K562 (cell line): ENCODE results near the gene RNF43. TPM values are rescaled to one million over a fixed set of nuclear protein-coding genes. Genes with fewer than 3 reads are reported as not detected.

Experiments
- ATAC-seq: fragments of 200-7000 bp; cut with Tn5 transposase; 3 replicates; pipeline ENCODE4 v1.9.1; 2020; ENCODE audit warnings: moderate library complexity
- BruUV-seq: library from RNA; stranded (reverse); fragments of 400-500 nt; replicated peaks from 2 replicates; lab custom pipeline; 2021; lab: Mats Ljungman, UMichigan
- CTCF ChIA-PET: fragments of 300-600 bp; formaldehyde crosslinking; extraction: SDS; loops from one replicate; lab custom pipeline; 2021; ENCODE audit warnings: low intra/inter-chr PET ratio; lab: Yijun Ruan, JAX
- POLR2A ChIA-PET: fragments of 300-600, 350-650 bp; sonication (Branson Sonifier 250); formaldehyde crosslinking; extraction: SDS; loops from one replicate; lab custom pipeline; 2021; ENCODE audit warnings: antibody characterized with exemption, inconsistent platforms; lab: Yijun Ruan, JAX
- DNase-seq, 4 experiments: peaks; one replicate each; pipeline versions ENCODE4 v3.0.0 to v3.0.0-alpha.2; 2011 to 2018; ENCODE audit warnings: low spot score in 3 of 4, mixed read lengths in 3 of 4; ENCODE audit errors: extremely low read depth in 1 of 4
- FAIRE-seq: peaks from 2 replicates; lab custom pipeline; 2011; peaks lifted over from hg19 to GRCh38; lab: Jason Lieb, UNC
- H2AFZ ChIP-seq: 2 replicates; pipeline ENCODE4 v1.6.0; 2011; ENCODE audit warnings: low read depth, low read length, control low read depth, inconsistent platforms
- H3K27ac ChIP-seq: fragments of 200-600 bp; 3 replicates; pipeline ENCODE4 v1.8.0; 2011; ENCODE audit warnings: low read depth, mild to moderate bottlenecking, control low read depth, inconsistent platforms, low read length, moderate library complexity, mixed read lengths; ENCODE audit errors: extremely low read depth
- H3K27me3 ChIP-seq, 2 experiments: fragments of 300-600 bp in 1 of 2; 2 replicates in 1 of 2; 3 replicates in 1 of 2; pipeline versions ENCODE4 v1.6.0 to v1.8.0; 2011; ENCODE audit warnings: inconsistent platforms in 2 of 2, low read length in 2 of 2, mild to moderate bottlenecking in 1 of 2, mixed read lengths in 1 of 2, moderate library complexity in 1 of 2; ENCODE audit not compliant: control insufficient read depth in 2 of 2, insufficient read depth in 2 of 2
- H3K36me3 ChIP-seq: fragments of 300-600 bp; 3 replicates; pipeline ENCODE4 v1.8.0; 2011; ENCODE audit warnings: mild to moderate bottlenecking, low read length, inconsistent platforms; ENCODE audit not compliant: control insufficient read depth, insufficient read depth
- H3K4me1 ChIP-seq, 2 experiments: fragments of 200-600 bp in 1 of 2; replicated peaks in 1 of 2; 2 replicates in 1 of 2; 3 replicates in 1 of 2; pipeline versions ENCODE4 v1.5.1 to v1.8.0; 2011; ENCODE audit warnings: inconsistent platforms in 2 of 2, low read length in 2 of 2, mild to moderate bottlenecking in 1 of 2, mixed read lengths in 1 of 2, moderate library complexity in 1 of 2; ENCODE audit not compliant: control insufficient read depth in 2 of 2, insufficient read depth in 2 of 2
- H3K4me2 ChIP-seq: 2 replicates; pipeline ENCODE4 v1.6.1; 2011; ENCODE audit warnings: low read length, control low read depth, inconsistent platforms, mixed read lengths; ENCODE audit not compliant: insufficient read depth
- H3K4me3 ChIP-seq: fragments of 200-600 bp; sonication (generic), shearing (Covaris generic); 2 replicates; pipeline ENCODE4 v1.5.1; 2016; ENCODE audit warnings: control low read depth, inconsistent platforms
- H3K79me2 ChIP-seq: fragments of 200-600 bp; 3 replicates; pipeline ENCODE4 v1.8.0; 2011; ENCODE audit warnings: low read length, inconsistent platforms; ENCODE audit not compliant: control insufficient read depth, insufficient read depth
- H3K9ac ChIP-seq, 2 experiments: 2 replicates each; pipeline versions ENCODE4 v1.6.0 to v1.6.1; 2011; ENCODE audit warnings: low read depth in 2 of 2, low read length in 2 of 2, control low read depth in 1 of 2, inconsistent platforms in 1 of 2, mild to moderate bottlenecking in 1 of 2, mixed read lengths in 1 of 2; ENCODE audit not compliant: insufficient read depth in 1 of 2
- H3K9me1 ChIP-seq: one replicate; pipeline ENCODE4 v1.6.0; 2011; ENCODE audit warnings: inconsistent platforms, mild to moderate bottlenecking, low read length, moderate library complexity; ENCODE audit not compliant: control insufficient read depth, insufficient read depth
- H3K9me3 ChIP-seq: replicated peaks from 2 replicates; pipeline ENCODE4 v1.5.1; 2011; ENCODE audit warnings: low read depth, low read length, inconsistent platforms; ENCODE audit not compliant: control insufficient read depth, insufficient read depth
- H4K20me1 ChIP-seq: replicated peaks from 2 replicates; pipeline ENCODE4 v1.6.1; 2011; ENCODE audit warnings: low read length, inconsistent platforms, mixed read lengths; ENCODE audit not compliant: control insufficient read depth, insufficient read depth
- CTBP1 ChIP-seq: fragments of 450-650 bp; IDR thresholded peaks from 2 replicates; pipeline ENCODE4 v1.6.1; 2016; ENCODE audit warnings: borderline replicate concordance
- ELF4 ChIP-seq: fragments of 450-650 bp; formaldehyde crosslinking; IDR thresholded peaks from 2 replicates; pipeline ENCODE4 v1.4.0; 2022; ENCODE audit warnings: missing genetic modification characterization
- NFRKB ChIP-seq: fragments of 450-650 bp; IDR thresholded peaks from 2 replicates; pipeline ENCODE4 v1.6.1; 2016; ENCODE audit warnings: low read depth
- NR2F6 ChIP-seq: fragments of 450-650 bp; formaldehyde crosslinking; IDR thresholded peaks from 2 replicates; pipeline ENCODE4 v1.4.0; 2020; ENCODE audit warnings: mild to moderate bottlenecking
- RFX5 ChIP-seq: IDR thresholded peaks from 2 replicates; pipeline ENCODE4 v1.6.1; 2011; ENCODE audit warnings: low read depth, mild to moderate bottlenecking, improper control_type of control experiment, low read length
- TAF9B ChIP-seq: fragments of 450-650 bp; IDR thresholded peaks from 2 replicates; pipeline ENCODE4 v1.6.1; 2018; ENCODE audit warnings: mild to moderate bottlenecking; ENCODE audit not compliant: partially characterized antibody
- TEAD2 ChIP-seq: fragments of 450-650 bp; IDR thresholded peaks from 2 replicates; pipeline ENCODE4 v1.6.1; 2016; ENCODE audit warnings: missing genetic modification characterization, control low read depth, missing compliant biosample characterization
- ZKSCAN3 ChIP-seq: fragments of 250-450 bp; sonication (Bioruptor Pico); IDR thresholded peaks from 2 replicates; pipeline ENCODE4 v1.4.0; 2020
- ZNF23 ChIP-seq: fragments of 250-450 bp; sonication (Bioruptor Pico); IDR thresholded peaks from 2 replicates; pipeline ENCODE4 v1.4.0; 2020; ENCODE audit warnings: mild to moderate bottlenecking
- ZSCAN32 ChIP-seq: fragments of 450-650 bp; formaldehyde crosslinking; IDR thresholded peaks from 2 replicates; pipeline ENCODE4 v1.4.0; 2020; ENCODE audit warnings: mild to moderate bottlenecking, moderate library complexity
- ZZZ3 ChIP-seq: fragments of 450-650 bp; IDR thresholded peaks from 2 replicates; pipeline ENCODE4 v1.6.1; 2016; ENCODE audit warnings: antibody characterized with exemption, mild to moderate bottlenecking, moderate library complexity
- WGBS: fragments of 100-300 bp; shearing (Covaris generic); methylation state at CpG from one replicate; pipeline ENCODE4 v1.1.6; 2016; ENCODE audit warnings: low coverage, mixed read lengths; ENCODE audit not compliant: insufficient coverage; ENCODE audit errors: missing lambda C conversion rate; 5-methylcytosine and 5-hydroxymethylcytosine counted together
- in situ Hi-C: fragments of 300-500 bp; cut with MboI; formaldehyde crosslinking; loops from 4 replicates; pipeline ENCODE4 v1.15.0; 2018; ENCODE audit warnings: inconsistent platforms, mixed read lengths
- intact Hi-C: fragments of 100-400 bp; cut with micrococcal nuclease; formaldehyde crosslinking; loops from 2 replicates; pipeline ENCODE4 v1.14.2; 2022
- polyA plus RNA-seq, 8 experiments: library from polyadenylated mRNA; depleted of rRNA in 4 of 8; stranded (reverse) in 5 of 8; unstranded in 3 of 8; fragments of >200 nt; fragmentation: Nextera tagmentation in 2 of 8; fragmentation: Illumina TruSeq in 1 of 8; extraction: Ambion mirVana in 2 of 8; extraction: Trizol in 1 of 8; gene quantifications; 2 replicates each; pipeline versions ENCODE4 v1.2.1 to v1.2.3, GENCODE V29; 2011 to 2014; ENCODE audit warnings: inconsistent platforms in 1 of 8, missing spikeins in 1 of 8
- total RNA-seq, 7 experiments: library from RNA; depleted of rRNA in 6 of 7; stranded (reverse); fragments of >200 nt in 6 of 7; fragmentation: Illumina TruSeq in 2 of 7; extraction: Trizol in 2 of 7; gene quantifications; 2 replicates each; pipeline versions ENCODE4 v1.2.1 to v1.2.3, GENCODE V29; 2011 to 2021; ENCODE audit warnings: low replicate concordance in 1 of 7
- TF ChIP-seq, protein P1 (sequence below): fragments of 450-650 bp; IDR thresholded peaks from 2 replicates; pipeline ENCODE4 v1.6.1; 2016; ENCODE audit warnings: mild to moderate bottlenecking
- TF ChIP-seq, protein P2 (sequence below): fragments of 250-450 bp; sonication (Bioruptor Pico); IDR thresholded peaks from 2 replicates; pipeline ENCODE4 v1.8.0; 2021; ENCODE audit warnings: moderate library complexity, mild to moderate bottlenecking, inconsistent platforms

Gene RNF43
- total and polyA plus RNA-seq, 9 of the 15 experiments (the other 6 are each of a cell fraction or from before 2014, with no cell fraction given): 0.29 to 2.7 (median 1.4) TPM

DNA sequence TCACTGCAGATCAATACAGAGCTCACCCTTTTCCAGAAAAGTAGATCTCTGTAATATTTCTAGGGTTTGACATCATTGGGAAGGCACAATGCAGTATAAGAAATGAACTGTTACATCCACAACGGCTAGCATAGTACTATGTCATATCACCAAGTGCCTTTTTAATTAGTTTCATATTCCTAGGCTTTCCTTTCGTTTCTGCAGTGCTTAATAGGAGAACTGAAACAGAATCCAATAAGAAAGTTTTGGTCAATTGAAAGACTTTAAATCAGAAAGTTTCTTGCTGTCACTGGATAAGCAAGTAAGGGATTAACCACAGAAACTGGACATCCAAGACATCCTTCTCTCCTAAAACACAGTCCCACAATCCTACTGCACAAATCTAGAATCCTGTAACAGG is 3.5 kb upstream of the RNF43 start (continued):
- TF ChIP-seq ZZZ3: no peak
- no peak for TF ChIP-seq CTBP1
- TF ChIP-seq TAF9B: no peak
- TF ChIP-seq, protein P1, sequence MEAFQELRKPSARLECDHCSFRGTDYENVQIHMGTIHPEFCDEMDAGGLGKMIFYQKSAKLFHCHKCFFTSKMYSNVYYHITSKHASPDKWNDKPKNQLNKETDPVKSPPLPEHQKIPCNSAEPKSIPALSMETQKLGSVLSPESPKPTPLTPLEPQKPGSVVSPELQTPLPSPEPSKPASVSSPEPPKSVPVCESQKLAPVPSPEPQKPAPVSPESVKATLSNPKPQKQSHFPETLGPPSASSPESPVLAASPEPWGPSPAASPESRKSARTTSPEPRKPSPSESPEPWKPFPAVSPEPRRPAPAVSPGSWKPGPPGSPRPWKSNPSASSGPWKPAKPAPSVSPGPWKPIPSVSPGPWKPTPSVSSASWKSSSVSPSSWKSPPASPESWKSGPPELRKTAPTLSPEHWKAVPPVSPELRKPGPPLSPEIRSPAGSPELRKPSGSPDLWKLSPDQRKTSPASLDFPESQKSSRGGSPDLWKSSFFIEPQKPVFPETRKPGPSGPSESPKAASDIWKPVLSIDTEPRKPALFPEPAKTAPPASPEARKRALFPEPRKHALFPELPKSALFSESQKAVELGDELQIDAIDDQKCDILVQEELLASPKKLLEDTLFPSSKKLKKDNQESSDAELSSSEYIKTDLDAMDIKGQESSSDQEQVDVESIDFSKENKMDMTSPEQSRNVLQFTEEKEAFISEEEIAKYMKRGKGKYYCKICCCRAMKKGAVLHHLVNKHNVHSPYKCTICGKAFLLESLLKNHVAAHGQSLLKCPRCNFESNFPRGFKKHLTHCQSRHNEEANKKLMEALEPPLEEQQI: no peak
- no peak for TF ChIP-seq ZSCAN32
- TF ChIP-seq ELF4 (CRISPR knock-in tag): no peak

DNA sequence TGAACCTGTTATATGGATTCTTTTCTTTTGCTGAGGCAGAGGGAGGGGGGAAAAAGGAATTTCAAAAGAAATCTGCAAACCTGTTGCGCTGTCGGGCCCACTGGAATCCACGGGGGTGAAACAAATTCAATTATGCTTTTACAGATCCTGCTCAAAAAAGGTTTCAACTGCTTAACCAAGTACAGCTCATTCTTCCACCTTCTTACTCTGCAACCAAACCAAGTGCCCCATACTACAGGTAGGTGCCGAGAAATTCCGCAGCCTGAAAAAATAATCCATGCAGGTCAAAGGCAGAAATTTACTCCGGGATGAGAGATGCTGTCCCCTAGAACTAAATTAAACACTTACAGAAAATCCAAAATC is 416 bp downstream of the RNF43 start:
- H3K9me1 ChIP-seq: no peaks in the 10 kb centered on the region
- peak overlapping the region; percentile 22 for H3K4me3 ChIP-seq
- in situ Hi-C loops: loop anchor here (5.0 kb wide), 1 partner anchor 80 kb away; no protein-coding TSS in a partner anchor
- no peaks in the 10 kb centered on the region for H3K36me3 ChIP-seq
- peaks cover 3 to 11% of the 10 kb centered on the region in 2 experiments; a peak in 4 of 5 replicates for H3K4me1 ChIP-seq
- peak overlapping the region; percentile 37 to 59; a peak in 2 of 4 replicates for H3K9ac ChIP-seq
- TF ChIP-seq TEAD2: no peak
- TF ChIP-seq, protein P2, sequence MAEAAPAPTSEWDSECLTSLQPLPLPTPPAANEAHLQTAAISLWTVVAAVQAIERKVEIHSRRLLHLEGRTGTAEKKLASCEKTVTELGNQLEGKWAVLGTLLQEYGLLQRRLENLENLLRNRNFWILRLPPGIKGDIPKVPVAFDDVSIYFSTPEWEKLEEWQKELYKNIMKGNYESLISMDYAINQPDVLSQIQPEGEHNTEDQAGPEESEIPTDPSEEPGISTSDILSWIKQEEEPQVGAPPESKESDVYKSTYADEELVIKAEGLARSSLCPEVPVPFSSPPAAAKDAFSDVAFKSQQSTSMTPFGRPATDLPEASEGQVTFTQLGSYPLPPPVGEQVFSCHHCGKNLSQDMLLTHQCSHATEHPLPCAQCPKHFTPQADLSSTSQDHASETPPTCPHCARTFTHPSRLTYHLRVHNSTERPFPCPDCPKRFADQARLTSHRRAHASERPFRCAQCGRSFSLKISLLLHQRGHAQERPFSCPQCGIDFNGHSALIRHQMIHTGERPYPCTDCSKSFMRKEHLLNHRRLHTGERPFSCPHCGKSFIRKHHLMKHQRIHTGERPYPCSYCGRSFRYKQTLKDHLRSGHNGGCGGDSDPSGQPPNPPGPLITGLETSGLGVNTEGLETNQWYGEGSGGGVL (CRISPR knock-in tag): no peak
- no peak for TF ChIP-seq ZKSCAN3 (CRISPR knock-in tag)
- no peak for TF ChIP-seq NFRKB
- TF ChIP-seq RFX5: no peak
- no peak for TF ChIP-seq NR2F6
- no peak for TF ChIP-seq ZNF23 (CRISPR knock-in tag)
- H4K20me1 ChIP-seq: no peaks in the 10 kb centered on the region
- peak overlapping the region; percentile 37 for H3K27ac ChIP-seq
- no peaks in the 10 kb centered on the region for H3K27me3 ChIP-seq
- intact Hi-C loops: loop anchor here (1.0 kb wide), 3 partner anchors 29 to 88 kb away; partner anchors contain the start of gene SUPT4H1
- BruUV-seq: TSS peak; percentile 69
- WGBS: 57% methylated on average over 6 of the region's 6 CpGs
- ATAC-seq: peak; percentile 17
- ChIA-PET POLR2A (interaction anchor here (0.8 to 5.8 kb wide), 10 partner anchors 9 to 91 kb away, joined by 5 to 79 read pairs (median 8); partner anchors contain the start of genes SUPT4H1 and TSPOAP1), CTCF (interaction anchor here (1.0 kb wide), 1 partner anchor 100 kb away, joined by 5 read pairs; no protein-coding TSS in a partner anchor)
- H3K4me2 ChIP-seq: peak overlapping the region; percentile 67
- H3K79me2 ChIP-seq: peaks cover 51% of the 10 kb centered on the region
- no peak for FAIRE-seq
- peak overlapping the region; percentile 28 for H2AFZ ChIP-seq
- no peak for DNase-seq
- no peaks in the 10 kb centered on the region for H3K9me3 ChIP-seq
